Measurements from ENCODE around the gene ITGB4. TPM values are rescaled to one million over a fixed set of nuclear protein-coding genes. Genes with fewer than 3 reads are reported as not detected.

ITGB4 gene
- total and polyA plus RNA-seq, 9 of the 15 experiments (the other 6 are each of a cell fraction or from before 2014, with no cell fraction given): 0.05 to 2.8 (median 0.76) TPM; not detected in 3

DNA sequence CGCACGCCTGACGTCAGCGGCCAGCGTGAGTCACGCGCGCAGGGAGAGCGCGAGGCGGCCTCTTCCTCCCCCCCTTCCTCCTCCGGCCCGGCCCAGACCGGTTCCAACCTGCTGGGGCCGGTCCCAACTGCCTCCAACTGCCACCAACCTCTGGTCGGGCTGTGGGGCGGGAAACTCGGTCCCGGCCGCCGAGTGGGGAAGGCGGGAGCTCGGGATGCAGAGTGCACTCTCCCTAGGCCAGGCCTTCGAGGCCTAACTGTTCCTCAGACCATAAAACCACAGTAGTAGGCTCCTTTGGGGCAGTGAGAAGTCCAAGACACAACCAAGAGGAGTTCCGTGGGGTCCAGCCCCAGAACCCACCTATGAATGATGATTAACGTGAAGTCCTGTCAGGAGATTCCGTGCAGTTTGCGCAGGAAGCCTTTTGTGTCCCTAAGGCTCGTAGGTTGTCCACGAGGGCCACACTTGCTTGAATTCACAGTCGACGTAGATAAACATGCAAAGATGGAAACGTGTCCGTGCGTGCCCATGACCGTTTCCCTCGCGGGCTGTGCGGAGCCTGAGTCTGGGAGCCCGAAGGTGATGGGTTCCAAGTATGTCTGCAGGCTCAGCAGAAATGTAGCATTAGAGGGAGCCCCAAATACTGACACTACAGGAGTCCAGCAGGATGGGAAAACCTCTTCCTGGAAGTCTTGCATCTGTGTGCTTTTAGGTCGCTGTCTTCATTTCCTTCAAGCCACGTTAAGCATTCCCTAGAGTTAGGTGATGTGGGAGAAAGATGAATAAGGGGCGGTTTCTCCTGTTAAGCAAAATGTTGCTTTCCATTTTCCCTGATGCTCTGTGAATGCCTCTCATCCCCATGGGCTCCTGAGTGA is 64.0 kb downstream of the ITGB4 start (continued):
- TF ChIP-seq ZZZ3 (IDR thresholded peaks at IDR 0.05): peak; percentile 85
- no peak for TF ChIP-seq ETS2 (tag; IDR thresholded peaks at IDR 0.05; ENCODE audit: borderline replicate concordance, poor library complexity, severe bottlenecking)
- TF ChIP-seq FOXK2 (conservative IDR thresholded peaks at IDR 0.05 in 1 of 2, IDR thresholded peaks at IDR 0.05 in 1 of 2; ENCODE audit: low read depth in 2 of 2): no peak
- no peak for TF ChIP-seq MCM2 (IDR thresholded peaks at IDR 0.05; ENCODE audit: low read depth)
- TF ChIP-seq, protein P1, sequence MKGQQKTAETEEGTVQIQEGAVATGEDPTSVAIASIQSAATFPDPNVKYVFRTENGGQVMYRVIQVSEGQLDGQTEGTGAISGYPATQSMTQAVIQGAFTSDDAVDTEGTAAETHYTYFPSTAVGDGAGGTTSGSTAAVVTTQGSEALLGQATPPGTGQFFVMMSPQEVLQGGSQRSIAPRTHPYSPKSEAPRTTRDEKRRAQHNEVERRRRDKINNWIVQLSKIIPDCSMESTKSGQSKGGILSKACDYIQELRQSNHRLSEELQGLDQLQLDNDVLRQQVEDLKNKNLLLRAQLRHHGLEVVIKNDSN (CRISPR knock-in tag; IDR thresholded peaks at IDR 0.05): peak; percentile 73
- no peak for TF ChIP-seq MTF1 (CRISPR knock-in tag; IDR thresholded peaks at IDR 0.05; ENCODE audit: borderline replicate concordance)
- peak; percentile 69 for TF ChIP-seq SMAD1 (IDR thresholded peaks at IDR 0.05; ENCODE audit: low read depth, low read length, partially characterized antibody)
- TF ChIP-seq IRF1 (CRISPR knock-in tag; IDR thresholded peaks at IDR 0.05; ENCODE audit: borderline replicate concordance): no peak
- no peak for TF ChIP-seq TRIM28 (IDR thresholded peaks at IDR 0.05)
- TF ChIP-seq SMARCC2 (IDR thresholded peaks at IDR 0.05; ENCODE audit: low read depth): peak; percentile 49; the same call in 1 of the 2 replicates
- peak; percentile 57; the same call in 1 of the 2 replicates for TF ChIP-seq ZKSCAN1 (IDR thresholded peaks at IDR 0.05; ENCODE audit: low read depth, low read length)
- TF ChIP-seq ZNF780A (CRISPR knock-in tag; IDR thresholded peaks at IDR 0.05): no peak
- no peak for TF ChIP-seq HNRNPL (IDR thresholded peaks at IDR 0.05; ENCODE audit: low read depth, low read length)
- 0 out of 2 replicates have a peak, but pooled peaks have one; percentile 33 for TF ChIP-seq NCOA6 (IDR thresholded peaks at IDR 0.05)
- peak; percentile 24; the same call in 1 of the 2 replicates for TF ChIP-seq DEAF1 (CRISPR knock-in tag; IDR thresholded peaks at IDR 0.05)
- 0 out of 2 replicates have a peak, but pooled peaks have one; percentile 21 for TF ChIP-seq ZFP1 (CRISPR knock-in tag; IDR thresholded peaks at IDR 0.05)
- TF ChIP-seq STAT5B (CRISPR knock-in tag; IDR thresholded peaks at IDR 0.05): no peak
- TF ChIP-seq EGR1 (conservative IDR thresholded peaks at IDR 0.05): no peak; the same call in 1 of the 2 replicates
- TF ChIP-seq E2F8 (IDR thresholded peaks at IDR 0.05; ENCODE audit: low read depth, partially characterized antibody): peak; percentile 81
- peak; percentile 79 for TF ChIP-seq BHLHE40 (IDR thresholded peaks at IDR 0.05; ENCODE audit: low read length)
- peak; percentile 86 for TF ChIP-seq NFXL1 (CRISPR knock-in tag; IDR thresholded peaks at IDR 0.05)
- TF ChIP-seq DLX4 (CRISPR knock-in tag; IDR thresholded peaks at IDR 0.05): no peak

Data from K562 (cell line).